Neural cell (in vitro differentiated cells): Measurements from ENCODE around the gene KCNQ2. TPM values are rescaled to one million over a fixed set of nuclear protein-coding genes. Genes with fewer than 3 reads are reported as not detected.

Source experiments
- H2AFZ ChIP-seq: fragments of 200-600, 300-800 bp; sonication (generic), shearing (Covaris generic); 2 replicates; pipeline ENCODE4 v1.6.0; 2014; ENCODE audit warnings: low read depth, mild to moderate bottlenecking, antibody characterized with exemption, low read length, moderate library complexity
- H3F3A ChIP-seq: fragments of 200-600 bp; shearing (Covaris generic); 2 replicates; pipeline ENCODE4 v1.6.1; 2016; ENCODE audit warnings: mild to moderate bottlenecking, moderate library complexity, mixed read lengths, antibody characterized with exemption, low read length; ENCODE audit not compliant: insufficient read depth, poor library complexity, severe bottlenecking
- H3K27ac ChIP-seq: fragments of 200-600, 300-800 bp; sonication (generic), shearing (Covaris generic); 2 replicates; pipeline ENCODE4 v1.5.1; 2014; ENCODE audit warnings: mild to moderate bottlenecking, low read length, moderate library complexity
- H3K27me3 ChIP-seq: fragments of 300-800, 200-600 bp; sonication (generic), shearing (Covaris generic); 2 replicates; pipeline ENCODE4 v1.6.0; 2014; ENCODE audit warnings: mild to moderate bottlenecking, low read depth, low read length, moderate library complexity; ENCODE audit not compliant: insufficient read depth
- H3K36me3 ChIP-seq: fragments of 300-800, 200-600 bp; sonication (generic), shearing (Covaris generic); 2 replicates; pipeline ENCODE4 v1.5.1; 2014; ENCODE audit warnings: mild to moderate bottlenecking, antibody characterized with exemption, low read length, moderate library complexity; ENCODE audit not compliant: insufficient read depth
- H3K4me2 ChIP-seq: fragments of 300-800, 200-600 bp; sonication (generic), shearing (Covaris generic); 2 replicates; pipeline ENCODE4 v1.6.0; 2014; ENCODE audit warnings: mild to moderate bottlenecking, low read length
- H3K4me3 ChIP-seq: fragments of 300-800, 200-600 bp; sonication (generic), shearing (Covaris generic); 2 replicates; pipeline ENCODE4 v1.5.1; 2014; ENCODE audit warnings: mild to moderate bottlenecking, low read length, moderate library complexity
- H3K79me2 ChIP-seq: fragments of 200-600 bp; shearing (Covaris generic); replicated peaks from 2 replicates; pipeline ENCODE4 v1.6.0; 2014; ENCODE audit warnings: mild to moderate bottlenecking, low read length, moderate library complexity; ENCODE audit not compliant: insufficient read depth
- H3K9ac ChIP-seq: fragments of 300-800, 200-600 bp; sonication (generic), shearing (Covaris generic); 2 replicates; pipeline ENCODE4 v1.6.1; 2016; ENCODE audit warnings: mild to moderate bottlenecking, low read length, mixed read lengths
- H3K9me2 ChIP-seq: fragments of 200-600 bp; shearing (Covaris generic); 2 replicates; pipeline ENCODE4 v1.6.1; 2016; ENCODE audit warnings: mild to moderate bottlenecking, low read length, mixed read lengths; ENCODE audit not compliant: insufficient read depth
- H3K9me3 ChIP-seq: fragments of 200-600, 300-800 bp; sonication (generic), shearing (Covaris generic); 2 replicates; pipeline ENCODE4 v1.6.1; 2016; ENCODE audit warnings: mild to moderate bottlenecking, mixed run types, low read length, moderate library complexity, mixed read lengths
- H4K20me1 ChIP-seq: fragments of 200-600 bp; shearing (Covaris generic); 2 replicates; pipeline ENCODE4 v1.6.1; 2016; ENCODE audit warnings: mild to moderate bottlenecking, mixed run types; ENCODE audit not compliant: insufficient read depth
- EP300 ChIP-seq: fragments of 450-650 bp; conservative IDR thresholded peaks from 2 replicates; pipeline ENCODE4 v1.6.1; 2014; ENCODE audit warnings: antibody characterized with exemption, mild to moderate bottlenecking, moderate library complexity; ENCODE audit not compliant: poor library complexity, severe bottlenecking
- EZH2 ChIP-seq: fragments of 200-600, 300-800 bp; shearing (Covaris generic), sonication (generic); IDR thresholded peaks from 2 replicates; pipeline ENCODE4 v1.6.1; 2014; ENCODE audit warnings: antibody characterized with exemption, low read length, borderline replicate concordance, mild to moderate bottlenecking; ENCODE audit not compliant: insufficient read depth, poor library complexity, severe bottlenecking
- MXI1 ChIP-seq: fragments of 450-650 bp; conservative IDR thresholded peaks from 2 replicates; pipeline ENCODE4 v1.6.1; 2014; ENCODE audit warnings: antibody characterized with exemption, mild to moderate bottlenecking; ENCODE audit not compliant: poor library complexity, severe bottlenecking
- POLR2AphosphoS5 ChIP-seq: IDR thresholded peaks from 2 replicates; pipeline ENCODE4 v1.6.1; 2012
- RAD21 ChIP-seq: fragments of 450-650 bp; conservative IDR thresholded peaks from 2 replicates; pipeline ENCODE4 v1.6.1; 2014; ENCODE audit warnings: antibody characterized with exemption, mild to moderate bottlenecking, moderate library complexity
- REST ChIP-seq: IDR thresholded peaks from 2 replicates; pipeline ENCODE4 v1.6.1; 2012; ENCODE audit warnings: borderline replicate concordance
- SMC3 ChIP-seq: fragments of 450-650 bp; conservative IDR thresholded peaks from 2 replicates; pipeline ENCODE4 v1.6.1; 2014; ENCODE audit warnings: antibody characterized with exemption, mild to moderate bottlenecking, moderate library complexity; ENCODE audit not compliant: poor library complexity
- TAF1 ChIP-seq: IDR thresholded peaks from 2 replicates; pipeline ENCODE4 v1.6.1; 2012; ENCODE audit warnings: low read depth
- polyA plus RNA-seq: library from polyadenylated mRNA; depleted of rRNA; stranded (reverse); fragments of >200 nt; gene quantifications from 2 replicates; pipeline ENCODE4 v1.2.3, GENCODE V29; 2014
- TF ChIP-seq, protein P1 (sequence below): fragments of 450-650 bp; IDR thresholded peaks from 2 replicates; pipeline ENCODE4 v1.5.1; 2014; ENCODE audit warnings: antibody characterized with exemption, mild to moderate bottlenecking, moderate library complexity; ENCODE audit not compliant: poor library complexity, severe bottlenecking

Gene KCNQ2
- polyA plus RNA-seq, 1 donor from 2014 or later, result 84.7 TPM

DNA sequence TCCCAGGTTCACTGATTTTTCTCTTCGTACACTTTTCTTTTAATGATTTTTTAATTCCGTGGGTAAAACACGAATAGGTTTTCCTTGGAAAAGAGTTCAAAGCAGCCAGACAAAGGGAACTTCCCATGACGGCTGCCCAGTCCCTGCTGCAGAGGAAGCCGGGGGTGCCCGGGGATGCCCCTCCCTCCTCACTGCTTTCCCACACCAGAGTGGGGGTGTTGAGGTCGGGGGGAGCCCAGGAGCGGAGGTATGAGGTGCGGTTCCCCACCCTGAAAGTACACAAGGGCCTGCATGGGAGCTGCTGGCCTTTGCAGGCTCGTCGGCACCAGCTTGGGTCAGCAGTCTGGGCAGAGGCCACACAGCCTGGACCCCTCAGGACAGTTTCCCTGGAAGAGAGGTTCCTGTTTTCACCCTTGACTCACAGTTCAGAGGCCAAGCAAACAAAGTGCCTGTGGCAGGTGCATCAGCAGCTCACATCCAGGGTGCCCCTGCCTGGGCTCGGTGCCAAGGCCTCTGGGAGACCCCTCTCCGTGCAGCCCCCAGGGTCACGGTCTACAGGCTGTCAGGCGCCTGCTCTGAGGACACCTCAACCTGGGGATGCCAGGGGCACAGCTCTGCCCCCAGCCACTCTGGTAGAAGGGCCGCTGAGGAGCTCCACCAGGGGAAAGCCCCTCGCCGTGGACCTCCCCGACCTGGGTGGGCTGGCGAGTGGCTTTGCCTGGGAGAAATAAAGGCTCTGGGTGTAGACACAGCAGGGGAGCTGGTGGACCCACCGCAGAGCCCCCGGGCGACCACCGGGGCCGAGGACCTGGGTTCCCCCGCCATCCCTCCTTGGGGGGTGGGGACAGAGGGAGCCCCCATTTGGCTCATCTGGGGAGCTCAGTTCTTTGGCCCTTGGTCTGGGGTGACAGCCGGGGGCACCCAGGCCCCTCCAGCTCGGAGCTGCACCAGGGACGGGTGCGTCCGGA lies 95.9 kb downstream of the KCNQ2 start:
- no peak overlapping the region for H3K4me2 ChIP-seq
- H3K9ac ChIP-seq, result peak overlapping the region; percentile 66
- no peaks in the 10 kb centered on the region for H3F3A ChIP-seq
- H3K9me3 ChIP-seq, result no peaks in the 10 kb centered on the region
- H3K4me3 ChIP-seq, result peak overlapping the region; percentile 48
- H3K9me2 ChIP-seq, result no peaks in the 10 kb centered on the region
- no peak overlapping the region for H2AFZ ChIP-seq
- H3K79me2 ChIP-seq, result no peaks in the 10 kb centered on the region
- H3K27me3 ChIP-seq, result no peaks in the 10 kb centered on the region
- no peaks in the 10 kb centered on the region for H4K20me1 ChIP-seq
- TF ChIP-seq TAF1 (no peak), MXI1 (no peak), RAD21 (no peak), POLR2AphosphoS5 (no peak), EZH2 (no peak), EP300 (no peak), SMC3 (no peak), REST (no peak)
- TF ChIP-seq, protein P1, sequence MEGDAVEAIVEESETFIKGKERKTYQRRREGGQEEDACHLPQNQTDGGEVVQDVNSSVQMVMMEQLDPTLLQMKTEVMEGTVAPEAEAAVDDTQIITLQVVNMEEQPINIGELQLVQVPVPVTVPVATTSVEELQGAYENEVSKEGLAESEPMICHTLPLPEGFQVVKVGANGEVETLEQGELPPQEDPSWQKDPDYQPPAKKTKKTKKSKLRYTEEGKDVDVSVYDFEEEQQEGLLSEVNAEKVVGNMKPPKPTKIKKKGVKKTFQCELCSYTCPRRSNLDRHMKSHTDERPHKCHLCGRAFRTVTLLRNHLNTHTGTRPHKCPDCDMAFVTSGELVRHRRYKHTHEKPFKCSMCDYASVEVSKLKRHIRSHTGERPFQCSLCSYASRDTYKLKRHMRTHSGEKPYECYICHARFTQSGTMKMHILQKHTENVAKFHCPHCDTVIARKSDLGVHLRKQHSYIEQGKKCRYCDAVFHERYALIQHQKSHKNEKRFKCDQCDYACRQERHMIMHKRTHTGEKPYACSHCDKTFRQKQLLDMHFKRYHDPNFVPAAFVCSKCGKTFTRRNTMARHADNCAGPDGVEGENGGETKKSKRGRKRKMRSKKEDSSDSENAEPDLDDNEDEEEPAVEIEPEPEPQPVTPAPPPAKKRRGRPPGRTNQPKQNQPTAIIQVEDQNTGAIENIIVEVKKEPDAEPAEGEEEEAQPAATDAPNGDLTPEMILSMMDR, result no peak
- H3K36me3 ChIP-seq, result no peaks in the 10 kb centered on the region
- H3K27ac ChIP-seq, result peak overlapping the region; percentile 82

GRCh38 chr20:63375438-63375837 lies 97.0 kb downstream of the KCNQ2 start:
- no peaks in the 10 kb centered on the region for H3K27me3 ChIP-seq
- no peaks in the 10 kb centered on the region for H3K9me3 ChIP-seq
- H3K27ac ChIP-seq, result no peak overlapping the region
- H3K4me3 ChIP-seq, result no peak overlapping the region
- H4K20me1 ChIP-seq, result no peaks in the 10 kb centered on the region
- TF ChIP-seq, protein P1, result no peak
- no peak for TF ChIP-seq SMC3
- no peak for TF ChIP-seq EZH2
- no peak for TF ChIP-seq TAF1
- TF ChIP-seq EP300, result no peak
- no peak overlapping the region for H3K4me2 ChIP-seq
- H3K79me2 ChIP-seq, result no peaks in the 10 kb centered on the region
- no peak overlapping the region for H3K9ac ChIP-seq
- H3K36me3 ChIP-seq, result no peaks in the 10 kb centered on the region
- H3F3A ChIP-seq, result no peaks in the 10 kb centered on the region
- H3K9me2 ChIP-seq, result no peaks in the 10 kb centered on the region
- no peak overlapping the region for H2AFZ ChIP-seq
